ENCODE measurements around the gene ESRRB. TPM values are rescaled to one million over a fixed set of nuclear protein-coding genes. Genes with fewer than 3 reads are reported as not detected.

ESRRB gene
- total RNA-seq, 1 donor from 2014 or later: not detected

- TF ChIP-seq CTCF (IDR thresholded peaks at IDR 0.05): no peak
- Mint-ChIP-seq H3K4me1 (ENCODE audit: unreplicated experiment) (no peaks in the 10 kb centered on the region), H3K36me3 (ENCODE audit: unreplicated experiment) (no peaks in the 10 kb centered on the region), H3K9me3 (ENCODE audit: unreplicated experiment) (no peaks in the 10 kb centered on the region), H3K27ac (ENCODE audit: unreplicated experiment) (no peak overlapping the region), H3K27me3 (ENCODE audit: unreplicated experiment) (peaks cover 23% of the 10 kb centered on the region), H3K4me3 (ENCODE audit: unreplicated experiment) (no peak overlapping the region)
- no peak for DNase-seq (ENCODE audit: extremely low spot score, unreplicated experiment)
Observed at GRCh38 chr14:76329951-76330350, 46.0 kb upstream of the ESRRB start.

- TF ChIP-seq CTCF (IDR thresholded peaks at IDR 0.05): no peak
- Mint-ChIP-seq H3K36me3 (ENCODE audit: unreplicated experiment) (no peaks in the 10 kb centered on the region), H3K4me3 (ENCODE audit: unreplicated experiment) (no peak overlapping the region), H3K4me1 (ENCODE audit: unreplicated experiment) (no peaks in the 10 kb centered on the region), H3K9me3 (ENCODE audit: unreplicated experiment) (no peaks in the 10 kb centered on the region), H3K27ac (ENCODE audit: unreplicated experiment) (no peak overlapping the region), H3K27me3 (ENCODE audit: unreplicated experiment) (peaks cover 19% of the 10 kb centered on the region)
- no peak for DNase-seq (ENCODE audit: extremely low spot score, unreplicated experiment)
Observed at GRCh38 chr14:76330411-76331327, 45.3 kb upstream of the ESRRB start.

GRCh38 chr14:76331328-76332011, 44.5 kb upstream of the ESRRB start:
- Mint-ChIP-seq H3K27me3 (ENCODE audit: unreplicated experiment) (peaks cover 19% of the 10 kb centered on the region), H3K4me3 (ENCODE audit: unreplicated experiment) (no peak overlapping the region), H3K36me3 (ENCODE audit: unreplicated experiment) (no peaks in the 10 kb centered on the region), H3K27ac (ENCODE audit: unreplicated experiment) (no peak overlapping the region), H3K4me1 (ENCODE audit: unreplicated experiment) (no peaks in the 10 kb centered on the region), H3K9me3 (ENCODE audit: unreplicated experiment) (no peaks in the 10 kb centered on the region)
- no peak for TF ChIP-seq CTCF (IDR thresholded peaks at IDR 0.05)
- no peak for DNase-seq (ENCODE audit: extremely low spot score, unreplicated experiment)

GRCh38 chr14:76333664-76334063, 42.3 kb upstream of the ESRRB start:
- Mint-ChIP-seq H3K4me3 (ENCODE audit: unreplicated experiment) (no peak overlapping the region), H3K27me3 (ENCODE audit: unreplicated experiment) (peaks cover 21% of the 10 kb centered on the region), H3K27ac (ENCODE audit: unreplicated experiment) (no peak overlapping the region), H3K36me3 (ENCODE audit: unreplicated experiment) (no peaks in the 10 kb centered on the region), H3K9me3 (ENCODE audit: unreplicated experiment) (no peaks in the 10 kb centered on the region), H3K4me1 (ENCODE audit: unreplicated experiment) (no peaks in the 10 kb centered on the region)
- no peak for DNase-seq (ENCODE audit: extremely low spot score, unreplicated experiment)
- no peak for TF ChIP-seq CTCF (IDR thresholded peaks at IDR 0.05)

- Mint-ChIP-seq H3K36me3 (ENCODE audit: unreplicated experiment) (no peaks in the 10 kb centered on the region), H3K4me1 (ENCODE audit: unreplicated experiment) (no peaks in the 10 kb centered on the region), H3K4me3 (ENCODE audit: unreplicated experiment) (no peak overlapping the region), H3K9me3 (ENCODE audit: unreplicated experiment) (no peaks in the 10 kb centered on the region), H3K27ac (ENCODE audit: unreplicated experiment) (no peak overlapping the region), H3K27me3 (ENCODE audit: unreplicated experiment) (peaks cover 15% of the 10 kb centered on the region)
- no peak for TF ChIP-seq CTCF (IDR thresholded peaks at IDR 0.05)
- DNase-seq (ENCODE audit: extremely low spot score, unreplicated experiment): no peak
Observed at GRCh38 chr14:76334316-76334715, 41.6 kb upstream of the ESRRB start.

Data from osteocyte (in vitro differentiated cells).